A549 (cell line): ENCODE results near the gene EIF2B1. TPM values are rescaled to one million over a fixed set of nuclear protein-coding genes. Genes with fewer than 3 reads are reported as not detected.

Experiments used
- ATAC-seq, 2 experiments: fragments of 200-7000 bp in 1 of 2; fragments of >200 bp in 1 of 2; cut with Nextera tagmentation in 1 of 2; cut with Tn5 transposase in 1 of 2; 3 replicates each; pipeline versions ENCODE4 v1.8.0 to v1.9.1; 2018 to 2020; ENCODE audit warnings: mild to moderate bottlenecking in 1 of 2, moderate library complexity in 1 of 2
- CTCF ChIA-PET: fragments of 300-600 bp; sonication (Branson Sonifier 250); formaldehyde crosslinking; extraction: SDS; loops from one replicate; lab custom pipeline; 2021; ENCODE audit warnings: antibody characterized with exemption, inconsistent platforms; lab: Yijun Ruan, JAX
- POLR2A ChIA-PET: fragments of 350-600 bp; formaldehyde crosslinking; extraction: SDS; loops from one replicate; lab custom pipeline; 2021; ENCODE audit warnings: antibody characterized with exemption, inconsistent platforms; lab: Yijun Ruan, JAX
- DNase-seq, 2 experiments: peaks; one replicate each; pipeline versions ENCODE4 v3.0.0 to v3.0.0-alpha.2; 2011 to 2016; ENCODE audit warnings: low read depth in 1 of 2, low spot score in 1 of 2
- FAIRE-seq: peaks from 2 replicates; lab custom pipeline; 2011; peaks lifted over from hg19 to GRCh38; lab: Jason Lieb, UNC
- H3K27ac ChIP-seq, 2 experiments: fragments of >200 bp; sonication (Bioruptor Twin); formaldehyde crosslinking; 3 replicates each; pipeline ENCODE4 v1.5.1; 2016 to 2017
- H3K4me1 ChIP-seq: fragments of >200 bp; sonication (Bioruptor Twin); formaldehyde crosslinking; 3 replicates; pipeline ENCODE4 v1.6.1; 2016
- H3K4me2 ChIP-seq: fragments of >200 bp; sonication (Bioruptor Twin); formaldehyde crosslinking; 3 replicates; pipeline ENCODE4 v1.6.1; 2016
- H3K4me3 ChIP-seq: fragments of >200 bp; sonication (Bioruptor Twin); formaldehyde crosslinking; 3 replicates; pipeline ENCODE4 v1.5.1; 2016
- H3K9me3 ChIP-seq: fragments of >200 bp; sonication (Bioruptor Twin); formaldehyde crosslinking; 3 replicates; pipeline ENCODE4 v1.6.1; 2016
- ATOH8 ChIP-seq: fragments of 250-450 bp; sonication (Bioruptor Pico); IDR thresholded peaks from 2 replicates; pipeline ENCODE4 v1.5.0; 2020; ENCODE audit warnings: low read depth, mild to moderate bottlenecking, moderate library complexity
- BHLHE40 ChIP-seq: IDR thresholded peaks from 2 replicates; pipeline ENCODE4 v1.6.1; 2012; ENCODE audit warnings: low read depth, low read length, inconsistent platforms
- CBX2 ChIP-seq: fragments of 200-600 bp; sonication (generic); IDR thresholded peaks from 2 replicates; pipeline ENCODE4 v1.6.1; 2016; ENCODE audit warnings: low read depth, mild to moderate bottlenecking, borderline replicate concordance
- CEBPB ChIP-seq, 2 experiments: fragments of >200 bp in 1 of 2; sonication (Bioruptor Twin) in 1 of 2; formaldehyde crosslinking in 1 of 2; IDR thresholded peaks; 2 replicates each; pipeline ENCODE4 v1.6.1; 2012 to 2016
- CHD2 ChIP-seq: fragments of 150-350 bp; IDR thresholded peaks from 2 replicates; pipeline ENCODE4 v1.6.1; 2014; ENCODE audit warnings: low read length; ENCODE audit not compliant: partially characterized antibody
- CTCF ChIP-seq: fragments of >200 bp; sonication (Bioruptor Twin); formaldehyde crosslinking; IDR thresholded peaks from 3 replicates; pipeline ENCODE4 v1.5.1; 2016
- EHMT2 ChIP-seq: fragments of 200-600 bp; sonication (generic); IDR thresholded peaks from 2 replicates; pipeline ENCODE4 v1.6.1; 2016; ENCODE audit warnings: antibody characterized with exemption, low read depth, mild to moderate bottlenecking, moderate library complexity
- EP300 ChIP-seq, 2 experiments: fragments of >200 bp; sonication (Bioruptor Twin); formaldehyde crosslinking; IDR thresholded peaks; 2 replicates in 1 of 2; 3 replicates in 1 of 2; pipeline ENCODE4 v1.6.1; 2016 to 2017
- FOSB ChIP-seq: fragments of 250-450 bp; sonication (Bioruptor Pico); IDR thresholded peaks from 2 replicates; pipeline ENCODE4 v1.5.0; 2020; ENCODE audit warnings: mild to moderate bottlenecking, moderate library complexity
- FOXS1 ChIP-seq: fragments of 250-450 bp; sonication (Bioruptor Pico); IDR thresholded peaks from 2 replicates; pipeline ENCODE4 v1.5.0; 2020; ENCODE audit warnings: mild to moderate bottlenecking, moderate library complexity
- HES2 ChIP-seq: fragments of >200 bp; sonication (Bioruptor Twin); formaldehyde crosslinking; IDR thresholded peaks from 2 replicates; pipeline ENCODE4 v1.6.1; 2016
- HEYL ChIP-seq: fragments of 250-450 bp; sonication (Bioruptor Pico); IDR thresholded peaks from 2 replicates; pipeline ENCODE4 v1.8.0; 2021; ENCODE audit warnings: mild to moderate bottlenecking, moderate library complexity
- HOXB5 ChIP-seq: fragments of 250-450 bp; sonication (Bioruptor Pico); IDR thresholded peaks from 2 replicates; pipeline ENCODE4 v1.5.0; 2020; ENCODE audit warnings: mild to moderate bottlenecking, moderate library complexity
- JUNB ChIP-seq: fragments of >200 bp; sonication (Bioruptor Twin); formaldehyde crosslinking; IDR thresholded peaks from 2 replicates; pipeline ENCODE4 v1.6.1; 2016
- KDM1A ChIP-seq: fragments of 200-600 bp; sonication (generic); IDR thresholded peaks from 2 replicates; pipeline ENCODE4 v1.6.1; 2016; ENCODE audit warnings: low read depth, mild to moderate bottlenecking
- MAFK ChIP-seq: fragments of 450-650 bp; IDR thresholded peaks from 2 replicates; pipeline ENCODE4 v1.6.1; 2014; ENCODE audit not compliant: partially characterized antibody
- MAZ ChIP-seq: fragments of 150-350 bp; IDR thresholded peaks from 2 replicates; pipeline ENCODE4 v1.6.1; 2014; ENCODE audit warnings: antibody characterized with exemption, low read depth, low read length, borderline replicate concordance
- NPAS2 ChIP-seq: fragments of 250-450 bp; sonication (Bioruptor Pico); IDR thresholded peaks from 2 replicates; pipeline ENCODE4 v1.8.0; 2022; ENCODE audit warnings: mild to moderate bottlenecking, moderate library complexity, borderline replicate concordance
- NR3C1 ChIP-seq: fragments of >200 bp; sonication (Bioruptor Twin); formaldehyde crosslinking; IDR thresholded peaks from 3 replicates; pipeline ENCODE4 v1.6.1; 2017
- PHF8 ChIP-seq: fragments of 200-600 bp; sonication (generic); IDR thresholded peaks from 2 replicates; pipeline ENCODE4 v1.6.1; 2016; ENCODE audit warnings: low read depth, mild to moderate bottlenecking, antibody characterized with exemption, moderate library complexity, borderline replicate concordance
- RARB ChIP-seq: fragments of 250-450 bp; sonication (Bioruptor Pico); IDR thresholded peaks from 2 replicates; pipeline ENCODE4 v1.8.0; 2021; ENCODE audit warnings: mild to moderate bottlenecking, moderate library complexity
- RFX5 ChIP-seq: fragments of 450-650 bp; IDR thresholded peaks from 2 replicates; pipeline ENCODE4 v1.7.1; 2014; ENCODE audit warnings: antibody characterized with exemption, mild to moderate bottlenecking, moderate library complexity
- RNF2 ChIP-seq: fragments of 200-600 bp; sonication (generic); IDR thresholded peaks from 2 replicates; pipeline ENCODE4 v1.6.1; 2016; ENCODE audit warnings: low read depth, mild to moderate bottlenecking, antibody characterized with exemption, moderate library complexity, borderline replicate concordance
- SREBF2 ChIP-seq: fragments of 450-650 bp; IDR thresholded peaks from 2 replicates; pipeline ENCODE4 v1.6.1; 2014; ENCODE audit warnings: mild to moderate bottlenecking, moderate library complexity
- USF2 ChIP-seq: fragments of 450-650 bp; IDR thresholded peaks from 2 replicates; pipeline ENCODE4 v1.6.1; 2014; ENCODE audit warnings: antibody characterized with exemption
- WGBS: methylation state at CpG from one replicate; pipeline ENCODE4 v1.1.6; 2017; ENCODE audit errors: missing lambda C conversion rate; 5-methylcytosine and 5-hydroxymethylcytosine counted together
- polyA plus RNA-seq, 4 experiments: library from polyadenylated mRNA; depleted of rRNA in 3 of 4; stranded (reverse); fragments of >200 nt; fragmentation: RNase III in 1 of 4; extraction: RNeasy Plus Mini Kit Qiagen cat#74134 plus additional on column Dnase treatment in 1 of 4; gene quantifications; 2 replicates in 3 of 4; 3 replicates in 1 of 4; pipeline ENCODE4 v1.2.3, GENCODE V29; 2011 to 2017

The EIF2B1 gene
- polyA plus RNA-seq, 2 of the 4 experiments (the other 2 are of a cell fraction) = 35.7 to 55.1 TPM

GRCh38 chr12:123645878-123646277, 12.4 kb upstream of the EIF2B1 start:
- no peak for FAIRE-seq
- ATAC-seq = no peak
- TF ChIP-seq MAFK (no peak), CHD2 (no peak), USF2 (no peak), JUNB (no peak)
- Histone ChIP-seq H3K9me3 (no peaks in the 10 kb centered on the region), H3K27ac (no peak overlapping the region), H3K4me3 (no peak overlapping the region), H3K4me1 (no peaks in the 10 kb centered on the region), H3K4me2 (no peak overlapping the region)
- CTCF ChIA-PET = no interaction called here
- DNase-seq = no peak
- WGBS = 93% methylated on average over 5 of the region's 5 CpGs
- POLR2A ChIA-PET = no interaction called here

- FAIRE-seq = no peak
- ATAC-seq = no peak
- Histone ChIP-seq H3K4me2 (no peak overlapping the region), H3K4me3 (no peak overlapping the region), H3K4me1 (no peaks in the 10 kb centered on the region), H3K9me3 (no peaks in the 10 kb centered on the region), H3K27ac (no peak overlapping the region)
- POLR2A ChIA-PET = no interaction called here
- CTCF ChIA-PET = no interaction called here
- 94% methylated on average over 3 of the region's 3 CpGs for WGBS
- no peak for TF ChIP-seq RFX5
- no peak for TF ChIP-seq HOXB5 (CRISPR knock-in tag)
- no peak for TF ChIP-seq CTCF
- TF ChIP-seq USF2 = no peak
- TF ChIP-seq FOXS1 = no peak
- TF ChIP-seq BHLHE40 = no peak
- TF ChIP-seq CEBPB (IDR thresholded peaks at IDR 0.05) = no peak
- TF ChIP-seq HEYL (CRISPR knock-in tag) = no peak
- no peak for DNase-seq
These were observed 11.9 kb upstream of the EIF2B1 start for GRCh38 chr12:123645380-123645779.

GRCh38 chr12:123643911-123644310, 10.4 kb upstream of the EIF2B1 start:
- POLR2A ChIA-PET = interaction anchor here (0.7 kb wide), 1 partner anchor 1158 kb away, joined by 4 read pairs; no protein-coding TSS in a partner anchor
- CTCF ChIA-PET = no interaction called here
- 87% methylated on average over 7 of the region's 7 CpGs for WGBS
- TF ChIP-seq MAZ (no peak), CBX2 (no peak), FOSB (CRISPR knock-in tag) (no peak), NR3C1 (no peak), RARB (no peak), NPAS2 (no peak), CTCF (no peak), EP300 (IDR thresholded peaks at IDR 0.05) (no peak), HEYL (CRISPR knock-in tag) (no peak), ATOH8 (no peak), RNF2 (no peak), HES2 (no peak), SREBF2 (no peak), JUNB (no peak), EHMT2 (no peak), RFX5 (no peak), KDM1A (no peak), USF2 (no peak), PHF8 (no peak)
- Histone ChIP-seq H3K9me3 (no peaks in the 10 kb centered on the region), H3K4me1 (no peaks in the 10 kb centered on the region), H3K27ac (no peak overlapping the region), H3K4me2 (no peak overlapping the region), H3K4me3 (no peak overlapping the region)
- FAIRE-seq (no peak), DNase-seq (no peak), ATAC-seq (no peak)
